ENCODE results near the gene MRPL23.

GRCh38 chr11:1947592-1948237, 583 bp downstream of the MRPL23 start:
- TF ChIP-seq POLR2A (IDR thresholded peaks at IDR 0.05): no peak
- no peak for TF ChIP-seq CTCF (IDR thresholded peaks at IDR 0.05)
